Osteocyte (in vitro differentiated cells): ENCODE results near the gene DPY19L1. TPM values are rescaled to one million over a fixed set of nuclear protein-coding genes. Genes with fewer than 3 reads are reported as not detected.
"Not testable (repeated sequence)": the region's sequence is repeated elsewhere in the genome, so short reads cannot be mapped to it uniquely, and the experiment has no call there.

Source experiments
- DNase-seq: peaks from one replicate; pipeline ENCODE4 v3.0.0; 2021; ENCODE audit warnings: mixed read lengths; ENCODE audit not compliant: unreplicated experiment; ENCODE audit errors: extremely low spot score
- H3K27ac Mint-ChIP-seq: one replicate; pipeline ENCODE4 v1.8.0; 2021; ENCODE audit warnings: mild to moderate bottlenecking, mixed read lengths; ENCODE audit not compliant: unreplicated experiment
- H3K27me3 Mint-ChIP-seq: one replicate; pipeline ENCODE4 v1.8.0; 2021; ENCODE audit warnings: mixed read lengths; ENCODE audit not compliant: unreplicated experiment
- H3K36me3 Mint-ChIP-seq: one replicate; pipeline ENCODE4 v1.8.0; 2021; ENCODE audit warnings: mixed read lengths; ENCODE audit not compliant: unreplicated experiment
- H3K4me1 Mint-ChIP-seq: one replicate; pipeline ENCODE4 v1.8.0; 2021; ENCODE audit warnings: mixed read lengths; ENCODE audit not compliant: unreplicated experiment
- H3K4me3 Mint-ChIP-seq: one replicate; pipeline ENCODE4 v1.8.0; 2021; ENCODE audit warnings: mild to moderate bottlenecking, moderate library complexity, mixed read lengths; ENCODE audit not compliant: unreplicated experiment
- H3K9me3 Mint-ChIP-seq: one replicate; pipeline ENCODE4 v1.8.0; 2021; ENCODE audit warnings: mixed read lengths; ENCODE audit not compliant: unreplicated experiment
- CTCF ChIP-seq: fragments of 200-600 bp; sonication (generic); IDR thresholded peaks from 2 replicates; pipeline ENCODE4 v1.5.0; 2021; ENCODE audit warnings: antibody characterized with exemption, mild to moderate bottlenecking, moderate library complexity
- total RNA-seq: library from RNA; stranded (reverse); gene quantifications from 2 replicates; pipeline ENCODE4 v1.2.1, GENCODE V29; 2021

Gene DPY19L1
- total RNA-seq, 1 donor from 2014 or later: 39.3 TPM

- no peak for TF ChIP-seq CTCF
- peaks cover 8% of the 10 kb centered on the region for H3K36me3 Mint-ChIP-seq
- H3K27ac Mint-ChIP-seq: peak overlapping the region; percentile 94
- DNase-seq: no peak
- H3K27me3 Mint-ChIP-seq: no peaks in the 10 kb centered on the region
- peaks cover 29% of the 10 kb centered on the region for H3K4me1 Mint-ChIP-seq
- no peak overlapping the region for H3K4me3 Mint-ChIP-seq
- H3K9me3 Mint-ChIP-seq: peaks cover 5% of the 10 kb centered on the region
Observed at GRCh38 chr7:35003679-35004303, 33.5 kb downstream of the DPY19L1 start.

- peaks cover 29% of the 10 kb centered on the region for H3K4me1 Mint-ChIP-seq
- not testable (repeated sequence) for DNase-seq, H3K4me3 Mint-ChIP-seq, H3K9me3 Mint-ChIP-seq, H3K27me3 Mint-ChIP-seq, H3K36me3 Mint-ChIP-seq
- peak overlapping the region; percentile 94 for H3K27ac Mint-ChIP-seq
Observed at GRCh38 chr7:35003177-35003650, 34.1 kb downstream of the DPY19L1 start.

- H3K4me1 Mint-ChIP-seq: peaks cover 23% of the 10 kb centered on the region
- not testable (repeated sequence) for H3K9me3 Mint-ChIP-seq, H3K4me3 Mint-ChIP-seq, H3K27ac Mint-ChIP-seq, DNase-seq, H3K27me3 Mint-ChIP-seq
- peaks cover 11% of the 10 kb centered on the region for H3K36me3 Mint-ChIP-seq
Observed at GRCh38 chr7:34998335-34998734, 39.0 kb downstream of the DPY19L1 start.

GRCh38 chr7:34996423-34997090 is 40.7 kb downstream of the DPY19L1 start:
- peaks cover 27% of the 10 kb centered on the region for H3K4me1 Mint-ChIP-seq
- H3K27me3 Mint-ChIP-seq, H3K9me3 Mint-ChIP-seq: not testable (repeated sequence)

GRCh38 chr7:34995757-34996156 is 41.5 kb downstream of the DPY19L1 start:
- peaks cover 7% of the 10 kb centered on the region for H3K36me3 Mint-ChIP-seq
- DNase-seq: no peak
- H3K27ac Mint-ChIP-seq: no peak overlapping the region
- H3K4me3 Mint-ChIP-seq: no peak overlapping the region
- no peak for TF ChIP-seq CTCF
- H3K27me3 Mint-ChIP-seq: no peaks in the 10 kb centered on the region
- no peaks in the 10 kb centered on the region for H3K9me3 Mint-ChIP-seq
- peaks cover 28% of the 10 kb centered on the region for H3K4me1 Mint-ChIP-seq

More at GRCh38 chr7:34996423-34997090, 40.7 kb downstream of the DPY19L1 start:
- H3K36me3 Mint-ChIP-seq, H3K4me3 Mint-ChIP-seq, H3K27ac Mint-ChIP-seq, DNase-seq: not testable (repeated sequence)

GRCh38 chr7:34991938-34992840 is 45.1 kb downstream of the DPY19L1 start:
- Mint-ChIP-seq H3K27me3 (no peaks in the 10 kb centered on the region), H3K4me1 (peaks cover 28% of the 10 kb centered on the region), H3K27ac (peak overlapping the region; percentile 73), H3K4me3 (peak overlapping the region; percentile 52), H3K36me3 (peaks cover 2% of the 10 kb centered on the region), H3K9me3 (no peaks in the 10 kb centered on the region)
- TF ChIP-seq CTCF: no peak
- no peak for DNase-seq

- H3K4me3 Mint-ChIP-seq, DNase-seq, H3K27ac Mint-ChIP-seq, H3K27me3 Mint-ChIP-seq, H3K9me3 Mint-ChIP-seq, H3K36me3 Mint-ChIP-seq: not testable (repeated sequence)
- H3K4me1 Mint-ChIP-seq: peaks cover 14% of the 10 kb centered on the region
Observed at GRCh38 chr7:34988442-34989125, 48.7 kb downstream of the DPY19L1 start.

- H3K36me3 Mint-ChIP-seq, H3K27ac Mint-ChIP-seq, H3K9me3 Mint-ChIP-seq, H3K27me3 Mint-ChIP-seq, H3K4me3 Mint-ChIP-seq, DNase-seq, H3K4me1 Mint-ChIP-seq: not testable (repeated sequence)
Observed at GRCh38 chr7:34985155-34985554, 52.1 kb downstream of the DPY19L1 start.
